Measurements from ENCODE around the gene MED13L. TPM values are rescaled to one million over a fixed set of nuclear protein-coding genes. Genes with fewer than 3 reads are reported as not detected.

Gene MED13L
- total and polyA plus RNA-seq, 2 of the 4 experiments (the other 2 are of a cell fraction): 17.9 to 49.1 TPM

GRCh38 chr12:116043659-116044535 lies 233.6 kb downstream of the MED13L start:
- H3K27me3 ChIP-seq (ENCODE audit: control insufficient read depth, insufficient read depth, low read length): no peaks in the 10 kb centered on the region
- POLR2A ChIA-PET (ENCODE audit: unreplicated experiment): no interaction called here
- CTCF ChIA-PET: interaction anchor here (0.5 kb wide), 1 partner anchor 1203 kb away, joined by 3 read pairs; no protein-coding TSS in a partner anchor

More at GRCh38 chr12:116043659-116044535, 233.6 kb downstream of the MED13L start:
- H3K27ac ChIP-seq (ENCODE audit: insufficient read depth, low read length): no peak overlapping the region
- H2AK5ac ChIP-seq (ENCODE audit: low read depth, low read length): no peak overlapping the region
- H2AFZ ChIP-seq (replicated peaks; ENCODE audit: low read length, poor library complexity): no peak overlapping the region
- no peak overlapping the region for H2BK120ac ChIP-seq (ENCODE audit: low read depth, low read length)
- H4K8ac ChIP-seq (ENCODE audit: low read depth in 2 of 2, low read length in 2 of 2): no peak overlapping the region
- no peak overlapping the region for H3K14ac ChIP-seq (replicated peaks; ENCODE audit: low read depth, low read length)
- no peak overlapping the region for H2AK9ac ChIP-seq (replicated peaks; ENCODE audit: low read depth, low read length, poor library complexity)
- H3K4me1 ChIP-seq (ENCODE audit: control insufficient read depth, insufficient read depth, low read length): peaks cover 2% of the 10 kb centered on the region; the same call in 1 of the 2 replicates
- H4K20me1 ChIP-seq (ENCODE audit: insufficient read depth, low read length): peaks cover 30% of the 10 kb centered on the region; the same call in 1 of the 2 replicates
- no peaks in the 10 kb centered on the region for H3K9me3 ChIP-seq (ENCODE audit: control insufficient read depth, insufficient read depth, low read length)
- H3K56ac ChIP-seq (ENCODE audit: extremely low read depth, insufficient read depth, low read length): no peak overlapping the region
- no peak overlapping the region for H3K4me3 ChIP-seq (ENCODE audit: insufficient read depth, low read depth, low read length)
- no peak overlapping the region for H3K23ac ChIP-seq (ENCODE audit: low read depth, low read length)
- peaks cover 3% of the 10 kb centered on the region; the same call in 1 of the 2 replicates for H3K9me1 ChIP-seq (ENCODE audit: insufficient read depth, low read length)
- H3K4ac ChIP-seq (ENCODE audit: low read depth, low read length): no peak overlapping the region
- no peak overlapping the region for H2BK20ac ChIP-seq (ENCODE audit: low read depth, low read length)
- in situ Hi-C loops (cut with MboI; ENCODE audit: low sequenced_read_pairs) (no loop called here), dilution Hi-C loops (cut with HindIII; ENCODE audit: low sequenced_read_pairs, unreplicated experiment) (no loop called here), intact Hi-C loops (cut with micrococcal nuclease) (no loop called here)
- TF ChIP-seq MAFK (IDR thresholded peaks at IDR 0.05; ENCODE audit: low read depth, low read length): peak; percentile 77
- TF ChIP-seq CEBPB (IDR thresholded peaks at IDR 0.05; ENCODE audit: low read depth, low read length): no peak
- no peaks in the 10 kb centered on the region for H3K36me3 ChIP-seq (ENCODE audit: control insufficient read depth, insufficient read depth, low read length)
- DNase-seq (no peak), ATAC-seq (ENCODE audit: low read depth) (no peak)
- H2BK5ac ChIP-seq (ENCODE audit: low read depth, low read length, poor library complexity, severe bottlenecking): no peak overlapping the region
- H3K9ac ChIP-seq (ENCODE audit: low read depth, low read length): no peak overlapping the region
- WGBS, 2 experiments (ENCODE audit: extremely low coverage in 2 of 2, insufficient read length in 1 of 2): no CpG with 5 or more reads among the region's 5 CpGs
- H3K4me2 ChIP-seq (ENCODE audit: low read depth, low read length): no peak overlapping the region
- no peak overlapping the region for H3K18ac ChIP-seq (ENCODE audit: low read depth, low read length)
- H4K91ac ChIP-seq (ENCODE audit: insufficient read depth, low read depth, low read length): no peak overlapping the region
- peaks cover 38 to 70% of the 10 kb centered on the region in 2 experiments for H3K79me1 ChIP-seq (ENCODE audit: low read depth in 1 of 2, low read length in 2 of 2)
- no peak overlapping the region for H2BK15ac ChIP-seq (ENCODE audit: low read depth, low read length)
- H4K5ac ChIP-seq (ENCODE audit: low read depth, low read length): no peak overlapping the region
- no TSS peak for BruUV-seq (replicated peaks)
